ENCODE data around the gene TCAF1.
A peak's percentile ranks its signal among the peaks of the same experiment; 100 is the strongest.
"Not testable (repeated sequence)": the region's sequence is repeated elsewhere in the genome, so short reads cannot be mapped to it uniquely, and the experiment has no call there.

TCAF1 gene

DNA sequence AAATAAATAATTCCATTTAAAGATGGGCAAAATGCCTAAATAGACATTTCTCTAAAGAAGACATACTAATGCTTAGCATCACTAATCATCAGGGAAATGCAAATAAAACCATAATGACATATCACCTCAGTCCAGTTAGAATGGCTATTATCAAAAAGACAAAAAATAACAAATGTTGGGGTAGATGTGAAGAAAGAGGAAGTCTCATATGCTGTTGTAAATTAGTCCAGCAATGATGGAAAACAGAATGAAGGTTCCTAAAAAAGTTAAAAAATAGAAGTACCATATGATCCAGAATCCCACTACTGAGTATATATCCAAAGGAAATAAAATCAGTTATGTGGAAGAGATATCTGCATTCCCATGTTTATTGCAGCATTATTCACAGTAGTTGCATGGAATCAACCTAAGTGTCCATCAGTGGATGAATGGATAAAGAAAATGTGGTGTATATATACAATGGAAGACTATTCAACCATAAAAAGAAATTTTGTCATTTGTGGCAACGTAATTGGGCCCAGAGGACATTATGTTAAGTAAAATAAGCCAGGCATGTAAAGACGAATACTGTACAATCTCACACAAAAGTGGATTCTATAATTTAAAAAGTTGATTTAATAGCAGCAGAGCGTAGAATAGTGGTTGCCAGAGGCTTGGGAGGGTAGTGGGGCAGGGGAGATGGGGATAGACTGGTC lies 52.0 kb downstream of the TCAF1 start:
- no peak for DNase-seq

DNA sequence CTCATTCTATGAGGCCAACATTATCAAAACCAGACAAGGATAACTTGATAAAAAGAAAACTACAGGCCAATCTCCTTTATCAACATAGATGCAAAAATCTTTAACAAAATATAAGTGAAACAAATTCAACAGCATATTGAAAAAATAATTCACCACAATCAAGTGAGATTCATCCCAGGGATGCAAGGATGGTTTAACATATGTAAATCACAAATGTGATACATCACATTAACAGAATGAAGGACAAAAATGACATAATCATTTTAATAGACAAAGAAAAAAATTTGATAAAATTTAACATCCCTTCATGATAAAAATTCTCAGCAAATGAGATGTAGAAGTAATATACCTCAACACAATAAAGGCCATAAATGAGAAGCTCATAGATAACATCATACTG lies 53.8 kb downstream of the TCAF1 start:
- no peak for DNase-seq

- no peak for DNase-seq
These were observed 55.3 kb downstream of the TCAF1 start for GRCh38 chr7:143846692-143847091.

DNA sequence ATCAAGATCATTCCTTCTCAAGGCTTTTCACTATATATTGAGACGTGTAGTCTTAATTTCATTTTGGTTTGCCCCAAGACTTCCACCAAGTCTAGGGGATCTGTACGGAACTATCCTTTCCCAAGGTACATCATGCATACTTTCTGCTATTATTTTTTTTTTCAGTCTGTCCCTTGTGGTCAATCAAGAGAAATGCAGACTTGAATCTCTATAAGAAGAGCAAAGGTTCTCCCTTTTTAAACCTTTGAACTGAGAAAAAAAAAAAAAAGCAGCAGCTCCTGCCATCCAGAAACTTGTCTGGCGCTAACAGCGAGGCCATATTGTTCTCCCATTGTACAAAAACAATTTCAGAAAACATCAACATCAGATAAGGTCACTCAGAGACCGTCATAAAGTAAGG lies 60.3 kb downstream of the TCAF1 start:
- not testable (repeated sequence) for DNase-seq

GRCh38 chr7:143840062-143840461 lies 61.9 kb downstream of the TCAF1 start:
- not testable (repeated sequence) for DNase-seq

DNA sequence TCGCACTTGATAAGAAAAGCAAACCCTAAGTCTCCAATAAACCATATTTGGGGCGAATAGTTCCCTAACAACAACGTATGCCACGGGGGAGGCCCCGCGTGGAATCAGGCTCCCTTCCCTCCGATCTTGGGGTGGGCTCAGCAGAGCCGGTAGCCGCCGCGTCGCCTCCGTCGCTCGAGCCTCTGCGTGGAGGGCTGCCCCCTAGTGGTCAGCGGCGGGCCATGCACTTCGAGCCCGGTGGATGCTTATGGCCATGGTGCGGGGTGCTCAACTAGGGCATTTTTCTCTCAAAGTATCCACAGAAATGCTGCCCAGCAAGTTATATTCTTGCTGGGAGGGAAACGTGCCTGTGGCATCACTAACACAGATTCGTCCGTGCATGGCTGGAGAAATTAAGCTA lies 64.8 kb downstream of the TCAF1 start:
- DNase-seq = not testable (repeated sequence)

- DNase-seq = peak; percentile 33
These were observed 65.4 kb downstream of the TCAF1 start for GRCh38 chr7:143836622-143837021.

GRCh38 chr7:143836088-143836487 lies 65.9 kb downstream of the TCAF1 start:
- DNase-seq = not testable (repeated sequence)

GRCh38 chr7:143826578-143826977 lies 75.4 kb downstream of the TCAF1 start:
- not testable (repeated sequence) for DNase-seq

DNA sequence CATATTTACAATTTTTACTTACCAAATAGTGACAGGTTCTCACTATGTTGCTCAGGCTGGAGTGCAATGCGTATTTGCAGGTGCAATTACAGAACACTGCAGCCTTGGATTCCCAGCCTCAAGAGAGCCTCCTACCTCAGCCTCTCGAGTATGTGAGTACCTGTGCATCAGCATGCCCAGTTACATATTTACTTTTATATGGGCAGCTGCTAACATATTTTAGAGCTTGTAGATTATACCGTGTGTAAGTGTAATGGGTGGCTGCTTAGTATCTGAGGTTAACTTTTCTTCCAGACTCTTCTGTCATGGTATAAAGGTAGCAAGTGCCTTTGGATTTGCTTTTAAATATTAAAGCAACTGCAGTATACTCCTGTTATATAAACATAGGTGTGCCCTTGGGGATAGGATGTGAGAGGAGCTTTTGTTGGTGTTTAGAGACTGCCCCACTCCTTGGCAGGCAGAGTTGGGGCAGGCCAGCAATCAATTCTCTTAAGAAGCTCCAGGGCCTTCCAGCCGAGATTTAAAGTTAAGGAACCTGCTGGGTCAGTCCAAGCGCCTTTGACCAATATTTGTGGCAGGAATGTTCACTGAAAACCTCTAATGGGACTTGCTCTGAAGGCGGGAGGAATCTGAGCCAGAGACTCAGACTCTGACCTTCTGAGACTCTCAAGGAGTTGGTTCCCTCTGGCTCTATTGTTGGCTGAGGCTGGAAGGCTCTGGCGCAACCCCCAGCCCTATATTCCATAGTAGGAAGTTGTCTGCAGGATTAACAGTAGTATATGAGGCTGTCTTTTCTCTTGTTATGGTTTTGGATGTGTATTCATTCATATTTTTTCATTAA lies 77.5 kb downstream of the TCAF1 start:
- DNase-seq = not testable (repeated sequence)

GRCh38 chr7:143823634-143824294 lies 78.2 kb downstream of the TCAF1 start:
- DNase-seq = not testable (repeated sequence)

GRCh38 chr7:143821392-143822277 lies 80.3 kb downstream of the TCAF1 start:
- not testable (repeated sequence) for DNase-seq

DNA sequence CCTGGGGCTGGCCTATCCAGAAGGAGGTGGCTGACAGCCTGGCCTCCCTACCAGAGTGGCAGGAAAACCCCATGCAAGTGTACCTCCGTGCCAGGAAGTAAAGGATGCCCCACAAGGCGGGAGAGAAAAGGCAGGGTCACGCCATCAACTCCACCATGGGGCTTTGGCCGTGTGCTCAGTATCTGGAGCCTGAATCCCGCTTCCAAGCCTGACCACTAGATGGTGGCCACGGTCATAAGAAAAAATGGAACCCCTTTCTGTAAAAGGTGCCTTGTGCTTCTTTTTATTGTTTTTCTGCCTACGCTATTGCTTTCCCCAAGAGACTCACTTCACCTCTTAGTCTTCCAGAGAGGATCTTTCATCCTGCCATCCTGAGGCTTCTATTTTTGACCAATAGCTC lies 84.1 kb downstream of the TCAF1 start:
- not testable (repeated sequence) for DNase-seq

DNA sequence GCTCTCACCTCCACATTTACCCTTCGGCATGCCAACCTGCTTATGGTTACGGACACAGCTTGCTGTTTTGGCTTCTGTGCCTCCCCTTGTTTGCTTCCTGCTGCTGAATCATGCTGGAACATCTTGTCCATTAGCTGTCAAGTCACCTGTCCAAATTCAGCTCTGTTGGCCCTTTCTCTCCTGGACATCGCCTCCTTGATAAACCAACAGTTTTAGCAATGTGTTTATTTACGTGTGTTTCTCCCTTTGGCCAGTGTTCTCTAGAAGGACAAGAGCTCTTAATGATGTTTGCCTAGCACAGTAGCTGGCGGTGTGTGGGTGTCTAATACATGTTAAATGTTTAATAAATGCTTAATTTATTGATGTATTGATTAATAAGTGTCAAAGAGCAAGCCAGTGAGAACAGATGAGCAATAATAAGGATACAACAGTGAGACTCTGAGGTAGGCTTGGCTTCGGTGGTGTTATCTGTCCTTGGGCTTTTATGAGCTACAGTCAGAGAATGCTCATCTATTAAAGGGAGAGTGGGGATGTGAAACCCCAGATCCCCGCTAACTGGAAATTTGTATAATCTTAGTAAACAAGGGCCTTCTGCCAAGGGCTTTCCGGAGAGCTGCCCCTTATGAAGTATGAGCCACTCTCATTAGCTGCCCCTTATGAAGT lies 85.4 kb downstream of the TCAF1 start:
- not testable (repeated sequence) for DNase-seq

GRCh38 chr7:143810639-143811038 lies 91.3 kb downstream of the TCAF1 start:
- not testable (repeated sequence) for DNase-seq

GRCh38 chr7:143806664-143807071 lies 95.3 kb downstream of the TCAF1 start:
- DNase-seq = not testable (repeated sequence)

Measured in cortex of kidney (tissue), 1 donor.